ENCODE data around the gene MED27.

The MED27 gene

DNA sequence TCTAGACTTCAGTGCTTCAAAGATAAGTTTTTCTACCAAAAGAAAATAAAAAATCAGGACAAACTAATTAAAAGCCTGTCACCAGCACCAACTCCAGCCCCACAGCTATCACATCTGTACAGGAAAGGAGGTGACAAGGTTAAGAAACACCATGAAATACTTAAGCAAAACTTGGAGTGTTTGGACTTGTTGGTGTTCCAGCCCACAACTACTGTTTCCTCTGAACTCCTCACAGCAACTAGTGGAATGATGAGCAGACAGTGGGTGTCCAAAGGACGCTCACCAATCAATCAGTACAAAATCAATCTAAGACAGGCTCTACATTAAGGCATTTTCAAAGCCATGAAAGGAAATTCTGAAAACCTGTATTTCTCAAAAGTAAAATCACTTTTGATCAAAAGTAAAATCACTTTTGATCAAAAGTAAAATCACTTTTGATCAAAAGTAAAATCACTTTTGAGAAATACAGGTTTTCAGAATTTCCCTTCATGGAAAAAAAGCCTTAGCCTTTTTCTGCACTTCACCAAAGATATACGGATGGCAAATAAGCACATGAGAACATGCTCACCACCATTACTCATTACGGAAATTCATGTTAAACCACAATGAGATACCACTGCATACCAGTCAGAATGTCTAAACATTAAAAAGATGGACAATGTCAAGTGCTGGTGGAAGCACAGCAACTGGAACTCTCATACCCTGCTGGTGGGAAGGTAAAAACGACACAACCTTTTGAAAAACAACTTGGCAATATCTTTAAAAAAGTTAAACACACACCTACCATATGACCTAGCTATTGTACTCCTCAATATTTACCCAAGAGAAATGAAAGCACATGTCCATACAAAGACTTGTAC, 79.7 kb downstream of the MED27 start:
- no peaks in the 10 kb centered on the region for H3K27me3 ChIP-seq (ENCODE audit: insufficient read depth, poor library complexity, severe bottlenecking)
- no peak for DNase-seq (ENCODE audit: low spot score)

DNA sequence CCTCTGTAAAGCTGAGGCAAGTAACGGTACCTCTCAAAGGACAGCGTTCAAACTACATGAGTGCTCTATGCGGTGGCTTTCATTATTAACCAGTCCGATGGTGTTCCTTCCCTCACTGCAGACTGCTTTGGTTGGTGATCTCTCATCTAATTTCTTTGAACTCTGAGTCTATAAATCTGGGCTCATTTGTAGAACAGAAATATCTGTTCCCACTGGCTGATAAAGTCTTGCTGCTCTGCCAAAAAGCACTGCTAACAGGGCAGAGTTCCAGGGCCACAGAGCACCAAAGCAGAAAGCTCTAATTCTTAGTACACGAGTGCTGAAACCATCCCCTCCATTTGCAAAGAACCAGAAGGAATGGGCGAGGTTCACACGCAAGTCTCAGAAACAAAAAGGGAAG, 81.9 kb downstream of the MED27 start:
- no peak for ATAC-seq (ENCODE audit: low read depth)
- Histone ChIP-seq H3K36me3 (ENCODE audit: low read depth) (no peaks in the 10 kb centered on the region), H3K4me1 (ENCODE audit: insufficient read depth, poor library complexity, severe bottlenecking) (peaks cover 20% of the 10 kb centered on the region), H3K27ac (ENCODE audit: poor library complexity, severe bottlenecking) (no peak overlapping the region), H3K4me3 (ENCODE audit: severe bottlenecking) (no peak overlapping the region), H3K27me3 (ENCODE audit: insufficient read depth, poor library complexity, severe bottlenecking) (no peaks in the 10 kb centered on the region), H3K9me3 (ENCODE audit: severe bottlenecking) (no peaks in the 10 kb centered on the region)
- DNase-seq (ENCODE audit: low spot score) = no peak
- TF ChIP-seq, protein P1, sequence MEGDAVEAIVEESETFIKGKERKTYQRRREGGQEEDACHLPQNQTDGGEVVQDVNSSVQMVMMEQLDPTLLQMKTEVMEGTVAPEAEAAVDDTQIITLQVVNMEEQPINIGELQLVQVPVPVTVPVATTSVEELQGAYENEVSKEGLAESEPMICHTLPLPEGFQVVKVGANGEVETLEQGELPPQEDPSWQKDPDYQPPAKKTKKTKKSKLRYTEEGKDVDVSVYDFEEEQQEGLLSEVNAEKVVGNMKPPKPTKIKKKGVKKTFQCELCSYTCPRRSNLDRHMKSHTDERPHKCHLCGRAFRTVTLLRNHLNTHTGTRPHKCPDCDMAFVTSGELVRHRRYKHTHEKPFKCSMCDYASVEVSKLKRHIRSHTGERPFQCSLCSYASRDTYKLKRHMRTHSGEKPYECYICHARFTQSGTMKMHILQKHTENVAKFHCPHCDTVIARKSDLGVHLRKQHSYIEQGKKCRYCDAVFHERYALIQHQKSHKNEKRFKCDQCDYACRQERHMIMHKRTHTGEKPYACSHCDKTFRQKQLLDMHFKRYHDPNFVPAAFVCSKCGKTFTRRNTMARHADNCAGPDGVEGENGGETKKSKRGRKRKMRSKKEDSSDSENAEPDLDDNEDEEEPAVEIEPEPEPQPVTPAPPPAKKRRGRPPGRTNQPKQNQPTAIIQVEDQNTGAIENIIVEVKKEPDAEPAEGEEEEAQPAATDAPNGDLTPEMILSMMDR (IDR thresholded peaks at IDR 0.05; ENCODE audit: poor library complexity, severe bottlenecking) = no peak

More for the DNA sequence above, 79.7 kb downstream of the MED27 start:
- Histone ChIP-seq H3K4me3 (ENCODE audit: severe bottlenecking) (no peak overlapping the region), H3K4me1 (ENCODE audit: insufficient read depth, poor library complexity, severe bottlenecking) (peaks cover 20% of the 10 kb centered on the region), H3K27ac (ENCODE audit: poor library complexity, severe bottlenecking) (peak overlapping the region; percentile 69), H3K36me3 (ENCODE audit: low read depth) (no peaks in the 10 kb centered on the region), H3K9me3 (ENCODE audit: severe bottlenecking) (no peaks in the 10 kb centered on the region)
- TF ChIP-seq, protein P1 (IDR thresholded peaks at IDR 0.05; ENCODE audit: poor library complexity, severe bottlenecking) = peak; percentile 16
- peak; percentile 95 for ATAC-seq (ENCODE audit: low read depth)

GRCh38 chr9:131997076-131997475, 82.6 kb downstream of the MED27 start:
- H3K27me3 ChIP-seq (ENCODE audit: insufficient read depth, poor library complexity, severe bottlenecking) = no peaks in the 10 kb centered on the region
- H3K4me3 ChIP-seq (ENCODE audit: severe bottlenecking) = no peak overlapping the region
- ATAC-seq (ENCODE audit: low read depth) (no peak), DNase-seq (ENCODE audit: low spot score) (no peak)
- no peaks in the 10 kb centered on the region for H3K9me3 ChIP-seq (ENCODE audit: severe bottlenecking)
- TF ChIP-seq, protein P1 (IDR thresholded peaks at IDR 0.05; ENCODE audit: poor library complexity, severe bottlenecking) = no peak
- no peaks in the 10 kb centered on the region for H3K36me3 ChIP-seq (ENCODE audit: low read depth)
- peaks cover 20% of the 10 kb centered on the region for H3K4me1 ChIP-seq (ENCODE audit: insufficient read depth, poor library complexity, severe bottlenecking)
- no peak overlapping the region for H3K27ac ChIP-seq (ENCODE audit: poor library complexity, severe bottlenecking)

GRCh38 chr9:131995382-131995781, 84.3 kb downstream of the MED27 start:
- ATAC-seq (ENCODE audit: low read depth) = peak; percentile 52; the same call in 2 of the 3 replicates
- H3K4me3 ChIP-seq (ENCODE audit: severe bottlenecking) = no peak overlapping the region
- no peaks in the 10 kb centered on the region for H3K36me3 ChIP-seq (ENCODE audit: low read depth)
- no peaks in the 10 kb centered on the region for H3K9me3 ChIP-seq (ENCODE audit: severe bottlenecking)
- DNase-seq (ENCODE audit: low spot score) = no peak
- H3K4me1 ChIP-seq (ENCODE audit: insufficient read depth, poor library complexity, severe bottlenecking) = peaks cover 19% of the 10 kb centered on the region
- no peak overlapping the region for H3K27ac ChIP-seq (ENCODE audit: poor library complexity, severe bottlenecking)
- TF ChIP-seq, protein P1 (IDR thresholded peaks at IDR 0.05; ENCODE audit: poor library complexity, severe bottlenecking) = no peak
- no peaks in the 10 kb centered on the region for H3K27me3 ChIP-seq (ENCODE audit: insufficient read depth, poor library complexity, severe bottlenecking)

Measured in RWPE2 (cell line).